Muscle layer of colon (tissue), 2 donors: ENCODE results near the gene RCAN1.
A peak's percentile ranks its signal among the peaks of the same experiment; 100 is the strongest.

ENCODE experiments used
- H3K27ac ChIP-seq: one replicate; pipeline ENCODE4 v1.7.0; 2013; ENCODE audit warnings: low read depth, mild to moderate bottlenecking, low read length, moderate library complexity
- H3K27me3 ChIP-seq, 2 donors: one replicate each; pipeline ENCODE4 v1.7.0; 2013; ENCODE audit warnings: low read length in 2 of 2, mild to moderate bottlenecking in 2 of 2; ENCODE audit not compliant: insufficient read depth in 2 of 2, control insufficient read depth in 1 of 2
- H3K36me3 ChIP-seq: one replicate; pipeline ENCODE4 v1.7.0; 2013; ENCODE audit warnings: mild to moderate bottlenecking, low read length; ENCODE audit not compliant: insufficient read depth
- H3K4me1 ChIP-seq: one replicate; pipeline ENCODE4 v1.7.0; 2013; ENCODE audit warnings: mild to moderate bottlenecking, low read length; ENCODE audit not compliant: insufficient read depth
- H3K4me3 ChIP-seq, 2 donors: one replicate each; pipeline ENCODE4 v1.7.0; 2013; ENCODE audit warnings: low read length in 2 of 2, low read depth in 1 of 2, mild to moderate bottlenecking in 1 of 2, moderate library complexity in 1 of 2
- H3K9ac ChIP-seq: one replicate; pipeline ENCODE4 v1.7.0; 2013; ENCODE audit warnings: low read length
- H3K9me3 ChIP-seq: one replicate; pipeline ENCODE4 v1.7.0; 2013; ENCODE audit warnings: mild to moderate bottlenecking, low read length
- donor health status: abdominal sarcoma.
- donor health status: Adenocarcinoma of cecum.

Gene RCAN1

GRCh38 chr21:34614628-34615486 is at the start of gene RCAN1:
RCAN1 (minus strand) TSS chr21:34615113; CDS start chr21:34615011, 102 bp downstream.
- peak within 1 kb of the TSS; percentile 85 for H3K9ac ChIP-seq
- H3K4me1 ChIP-seq: peaks cover 30% of the 10 kb centered on the region
- peak within 1 kb of the TSS; percentile 94 for H3K27ac ChIP-seq
- no peaks in the 10 kb centered on the region for H3K27me3 ChIP-seq
- H3K4me3 ChIP-seq: peak within 1 kb of the TSS; percentile 65 to 86
- no peaks in the 10 kb centered on the region for H3K36me3 ChIP-seq
- H3K9me3 ChIP-seq: no peaks in the 10 kb centered on the region

DNA sequence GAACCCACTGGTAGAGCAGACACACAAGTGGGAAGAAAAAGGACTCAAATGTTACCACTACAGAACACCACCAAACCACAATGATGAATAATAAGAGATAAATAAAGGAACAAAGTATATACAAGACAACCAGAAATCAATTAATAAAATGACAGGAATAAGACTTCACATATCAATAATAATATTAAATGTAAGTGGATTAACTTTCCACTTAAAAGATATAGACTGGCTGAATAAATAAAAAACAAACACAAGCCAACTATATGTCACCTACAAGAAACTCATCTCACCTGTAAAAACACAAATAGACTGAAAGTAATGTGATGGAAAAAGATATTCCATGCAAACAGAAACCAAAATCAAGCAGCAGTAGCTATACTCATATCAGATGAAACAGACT is 46.9 kb upstream of the RCAN1 start:
- Histone ChIP-seq H3K4me3 (no peak overlapping the region), H3K4me1 (no peaks in the 10 kb centered on the region), H3K27me3 (no peaks in the 10 kb centered on the region), H3K36me3 (no peaks in the 10 kb centered on the region), H3K27ac (no peak overlapping the region), H3K9ac (no peak overlapping the region), H3K9me3 (peaks cover 3% of the 10 kb centered on the region)

GRCh38 chr21:34653522-34653921 is 38.6 kb upstream of the RCAN1 start:
- Histone ChIP-seq H3K9me3 (no peaks in the 10 kb centered on the region), H3K27me3 (no peaks in the 10 kb centered on the region), H3K36me3 (no peaks in the 10 kb centered on the region), H3K4me3 (no peak overlapping the region), H3K27ac (no peak overlapping the region), H3K9ac (no peak overlapping the region), H3K4me1 (no peaks in the 10 kb centered on the region)

GRCh38 chr21:34651642-34652041 is 36.7 kb upstream of the RCAN1 start:
- Histone ChIP-seq H3K36me3 (no peaks in the 10 kb centered on the region), H3K9ac (no peak overlapping the region), H3K4me3 (no peak overlapping the region), H3K27me3 (no peaks in the 10 kb centered on the region), H3K4me1 (no peaks in the 10 kb centered on the region), H3K27ac (no peak overlapping the region), H3K9me3 (no peaks in the 10 kb centered on the region)

GRCh38 chr21:34650861-34651431 is 36.0 kb upstream of the RCAN1 start:
- no peak overlapping the region for H3K4me3 ChIP-seq
- H3K9me3 ChIP-seq: no peaks in the 10 kb centered on the region
- H3K27me3 ChIP-seq: no peaks in the 10 kb centered on the region
- no peaks in the 10 kb centered on the region for H3K36me3 ChIP-seq
- no peak overlapping the region for H3K27ac ChIP-seq
- H3K4me1 ChIP-seq: no peaks in the 10 kb centered on the region
- H3K9ac ChIP-seq: no peak overlapping the region

- no peaks in the 10 kb centered on the region for H3K27me3 ChIP-seq
- no peak overlapping the region for H3K4me3 ChIP-seq
- H3K9me3 ChIP-seq: no peaks in the 10 kb centered on the region
- no peaks in the 10 kb centered on the region for H3K36me3 ChIP-seq
- H3K27ac ChIP-seq: no peak overlapping the region
- no peak overlapping the region for H3K9ac ChIP-seq
- no peaks in the 10 kb centered on the region for H3K4me1 ChIP-seq
These were observed 34.5 kb upstream of the RCAN1 start for GRCh38 chr21:34649400-34649799.

GRCh38 chr21:34648739-34649297 is 33.9 kb upstream of the RCAN1 start:
- no peaks in the 10 kb centered on the region for H3K27me3 ChIP-seq

GRCh38 chr21:34647555-34647954 is 32.6 kb upstream of the RCAN1 start:
- H3K9me3 ChIP-seq: no peaks in the 10 kb centered on the region

More at GRCh38 chr21:34648739-34649297, 33.9 kb upstream of the RCAN1 start:
- Histone ChIP-seq H3K4me3 (no peak overlapping the region), H3K27ac (no peak overlapping the region), H3K9me3 (no peaks in the 10 kb centered on the region), H3K36me3 (no peaks in the 10 kb centered on the region), H3K9ac (no peak overlapping the region), H3K4me1 (no peaks in the 10 kb centered on the region)

GRCh38 chr21:34644825-34645224 is 29.9 kb upstream of the RCAN1 start:
- no peaks in the 10 kb centered on the region for H3K9me3 ChIP-seq
- no peak overlapping the region for H3K27ac ChIP-seq
- no peaks in the 10 kb centered on the region for H3K4me1 ChIP-seq
- no peak overlapping the region for H3K4me3 ChIP-seq
- no peaks in the 10 kb centered on the region for H3K36me3 ChIP-seq
- H3K9ac ChIP-seq: no peak overlapping the region
- H3K27me3 ChIP-seq: no peaks in the 10 kb centered on the region

More at GRCh38 chr21:34647555-34647954, 32.6 kb upstream of the RCAN1 start:
- no peak overlapping the region for H3K9ac ChIP-seq
- H3K27me3 ChIP-seq: no peaks in the 10 kb centered on the region
- no peaks in the 10 kb centered on the region for H3K4me1 ChIP-seq
- no peaks in the 10 kb centered on the region for H3K36me3 ChIP-seq
- H3K4me3 ChIP-seq: no peak overlapping the region
- H3K27ac ChIP-seq: no peak overlapping the region

GRCh38 chr21:34642211-34643075 is 27.5 kb upstream of the RCAN1 start:
- H3K27ac ChIP-seq: no peak overlapping the region
- no peak overlapping the region for H3K4me3 ChIP-seq
- no peaks in the 10 kb centered on the region for H3K4me1 ChIP-seq
- no peak overlapping the region for H3K9ac ChIP-seq
- H3K9me3 ChIP-seq: no peaks in the 10 kb centered on the region
- H3K27me3 ChIP-seq: no peaks in the 10 kb centered on the region
- no peaks in the 10 kb centered on the region for H3K36me3 ChIP-seq

DNA sequence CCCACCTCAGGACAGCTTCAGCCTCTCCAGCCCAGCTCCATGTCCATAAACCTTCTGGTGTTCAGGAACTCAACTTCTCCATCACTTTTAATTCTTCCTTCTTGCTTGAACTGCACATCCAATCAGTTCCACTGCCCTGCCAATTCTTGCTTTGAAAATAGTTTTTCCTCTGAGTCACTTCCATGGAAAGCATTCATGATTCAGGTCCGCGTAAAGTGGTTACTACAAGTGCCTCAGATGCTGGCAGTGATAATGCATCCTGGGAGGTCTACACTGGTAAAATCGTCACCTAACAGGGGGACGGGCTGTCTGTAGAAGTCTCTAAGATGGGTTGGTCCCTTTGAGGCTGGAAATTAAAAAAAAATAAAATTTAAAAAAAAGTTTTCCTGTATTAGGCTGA is 25.9 kb upstream of the RCAN1 start:
- no peaks in the 10 kb centered on the region for H3K9me3 ChIP-seq
- no peaks in the 10 kb centered on the region for H3K36me3 ChIP-seq
- no peak overlapping the region for H3K9ac ChIP-seq
- no peak overlapping the region for H3K27ac ChIP-seq
- no peak overlapping the region for H3K4me3 ChIP-seq
- no peaks in the 10 kb centered on the region for H3K4me1 ChIP-seq
- no peaks in the 10 kb centered on the region for H3K27me3 ChIP-seq
